ENCODE data around the gene TRPV2. TPM values are rescaled to one million over a fixed set of nuclear protein-coding genes. Genes with fewer than 3 reads are reported as not detected.

Gene TRPV2
- total and polyA plus RNA-seq, 10 of the 15 experiments (the other 5 are each of a cell fraction or from before 2014, with no cell fraction given): 8.9 to 94.4 (median 54.1) TPM

- TF ChIP-seq E4F1 (IDR thresholded peaks at IDR 0.05; ENCODE audit: borderline replicate concordance, partially characterized antibody) (peak; percentile 31), CREM (IDR thresholded peaks at IDR 0.05; ENCODE audit: low read depth) (peak; percentile 58; the same call in 1 of the 2 replicates), ATF7 (IDR thresholded peaks at IDR 0.05; ENCODE audit: low read depth) (peak; percentile 99), LARP7 (IDR thresholded peaks at IDR 0.05) (0 out of 2 replicates have a peak, but pooled peaks have one; percentile 66), FOXK2 (IDR thresholded peaks at IDR 0.05) (peak; percentile 97), USF1 (IDR thresholded peaks at IDR 0.05; ENCODE audit: borderline replicate concordance, extremely low read length, insufficient read depth, low read depth, low read length) (peak; percentile 79), RB1 (IDR thresholded peaks at IDR 0.05; ENCODE audit: borderline replicate concordance) (peak; percentile 93; the same call in 1 of the 2 replicates), CEBPZ (IDR thresholded peaks at IDR 0.05; ENCODE audit: low read depth, low read length) (no peak), BCL11A (IDR thresholded peaks at IDR 0.05; ENCODE audit: low read depth, low read length) (no peak), BRCA1 (IDR thresholded peaks at IDR 0.05; ENCODE audit: low read depth, low read length) (0 out of 2 replicates have a peak, but pooled peaks have one; percentile 26), ZBTB33 (IDR thresholded peaks at IDR 0.05) (no peak; the same call in 1 of the 2 replicates), USF2 (IDR thresholded peaks at IDR 0.05; ENCODE audit: borderline replicate concordance, low read depth, low read length) (peak; percentile 86), HDAC2 (IDR thresholded peaks at IDR 0.05) (no peak), SIX5 (IDR thresholded peaks at IDR 0.05; ENCODE audit: low read depth, low read length, severe bottlenecking) (peak; percentile 76), RAD21 (IDR thresholded peaks at IDR 0.05; ENCODE audit: insufficient read depth, low read depth, low read length) (no peak), RAD51 (IDR thresholded peaks at IDR 0.05) (peak; percentile 98), PBX3 (IDR thresholded peaks at IDR 0.05; ENCODE audit: insufficient replicate concordance, low read depth, low read length) (peak; percentile 92), POU2F2 (IDR thresholded peaks at IDR 0.05; ENCODE audit: borderline replicate concordance, low read depth, low read length) (peak; percentile 91)
These were observed 23.4 kb downstream of the TRPV2 start (continued) for GRCh38 chr17:16438557-16439302.

Data from GM12878 (cell line).